GM21367 (cell line): ENCODE measurements around the gene CENPH.
"Not testable (repeated sequence)": the region's sequence is repeated elsewhere in the genome, so short reads cannot be mapped to it uniquely, and the experiment has no call there.

Experiments used
- ATAC-seq: cut with Tn5 transposase; IDR thresholded peaks from one replicate; pipeline ENCODE4 v1.9.1; 2021; ENCODE audit not compliant: unreplicated experiment

The CENPH gene

DNA sequence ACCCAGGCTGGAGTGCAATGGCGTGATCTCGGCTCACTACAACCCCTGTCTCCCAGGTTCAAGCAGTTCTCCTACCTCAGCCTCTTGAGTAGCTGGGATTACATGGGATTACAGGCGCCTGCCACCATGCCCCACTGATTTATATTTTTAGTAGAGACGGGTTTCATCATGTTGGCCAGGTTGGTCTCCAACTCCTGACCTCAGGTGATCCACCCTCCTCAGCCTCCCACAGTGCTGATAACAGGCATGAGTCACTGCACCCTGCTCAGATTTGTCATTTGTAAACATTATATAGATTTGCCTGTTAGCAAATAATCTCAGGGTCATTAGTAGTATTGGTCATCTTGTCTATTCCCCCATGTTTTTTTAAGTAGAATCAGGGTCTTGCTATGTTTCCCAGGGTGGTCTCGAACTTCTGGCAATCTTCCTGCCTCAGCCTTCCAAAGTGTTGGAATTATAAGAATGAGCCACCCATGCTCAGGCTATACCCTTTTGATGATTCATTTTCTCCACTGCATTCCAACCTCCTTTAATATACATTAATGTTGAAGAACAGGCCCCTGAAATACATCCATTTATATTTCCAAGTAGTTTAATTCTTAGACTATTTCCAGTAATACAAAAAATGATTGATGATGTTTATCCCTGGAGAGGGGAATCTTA is 17.3 kb downstream of the CENPH start:
- ATAC-seq, result no peak

DNA sequence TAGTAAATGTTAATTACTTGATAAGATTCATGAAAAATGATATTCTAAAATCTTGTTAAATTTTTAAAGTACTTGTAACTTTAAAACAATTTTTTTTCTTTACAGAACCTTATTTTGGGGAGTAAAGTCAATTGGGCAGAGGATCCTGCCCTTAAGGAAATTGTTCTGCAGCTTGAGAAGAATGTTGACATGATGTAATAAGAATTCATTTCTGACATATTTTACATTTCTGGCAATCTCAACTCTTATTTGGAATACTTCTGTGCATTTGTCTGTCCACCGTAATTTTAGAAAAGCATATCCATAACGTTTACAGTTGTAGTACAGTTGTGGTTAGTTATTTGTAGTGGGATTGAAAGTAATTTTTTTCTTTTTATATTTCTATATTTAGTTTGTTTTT is 20.2 kb downstream of the CENPH start:
- no peak for ATAC-seq

DNA sequence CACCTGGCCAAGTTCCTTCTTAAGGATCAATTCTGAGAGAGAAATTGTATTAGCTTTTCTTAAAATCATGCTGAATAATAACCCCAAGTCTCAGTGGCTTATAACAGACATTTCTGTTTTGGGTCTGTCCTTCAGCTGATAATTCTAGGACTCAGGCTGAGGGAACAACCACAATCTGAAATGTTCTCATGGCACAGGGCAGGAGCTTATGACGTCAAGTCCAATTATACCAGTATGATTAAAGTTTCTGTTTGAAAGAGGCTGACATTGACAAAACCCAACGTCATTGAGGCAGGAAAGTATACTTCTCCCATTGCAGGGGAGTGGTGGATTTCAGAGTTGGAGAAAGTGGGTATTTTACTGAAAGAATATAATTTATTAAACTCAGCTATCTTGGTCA is 21.8 kb downstream of the CENPH start:
- no peak for ATAC-seq

DNA sequence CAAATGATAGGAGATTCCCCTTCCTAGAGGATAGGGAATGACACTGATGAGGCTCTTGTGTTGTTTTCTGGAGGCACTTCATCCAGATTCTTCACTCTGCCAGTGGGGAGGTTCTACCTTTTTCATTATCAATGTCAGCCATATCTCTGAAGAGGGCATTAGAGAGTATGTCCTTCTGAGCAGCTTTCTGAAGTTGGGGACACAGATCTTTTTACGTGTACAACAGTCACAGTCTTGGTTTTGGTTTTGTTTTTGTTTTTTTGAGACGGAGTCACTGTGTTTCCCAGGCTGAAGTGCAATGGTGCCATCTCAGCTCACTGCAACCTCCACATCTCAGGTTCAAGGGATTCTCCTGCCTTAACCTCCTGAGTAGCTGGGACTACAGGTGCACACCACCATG is 22.6 kb downstream of the CENPH start:
- ATAC-seq, result no peak

DNA sequence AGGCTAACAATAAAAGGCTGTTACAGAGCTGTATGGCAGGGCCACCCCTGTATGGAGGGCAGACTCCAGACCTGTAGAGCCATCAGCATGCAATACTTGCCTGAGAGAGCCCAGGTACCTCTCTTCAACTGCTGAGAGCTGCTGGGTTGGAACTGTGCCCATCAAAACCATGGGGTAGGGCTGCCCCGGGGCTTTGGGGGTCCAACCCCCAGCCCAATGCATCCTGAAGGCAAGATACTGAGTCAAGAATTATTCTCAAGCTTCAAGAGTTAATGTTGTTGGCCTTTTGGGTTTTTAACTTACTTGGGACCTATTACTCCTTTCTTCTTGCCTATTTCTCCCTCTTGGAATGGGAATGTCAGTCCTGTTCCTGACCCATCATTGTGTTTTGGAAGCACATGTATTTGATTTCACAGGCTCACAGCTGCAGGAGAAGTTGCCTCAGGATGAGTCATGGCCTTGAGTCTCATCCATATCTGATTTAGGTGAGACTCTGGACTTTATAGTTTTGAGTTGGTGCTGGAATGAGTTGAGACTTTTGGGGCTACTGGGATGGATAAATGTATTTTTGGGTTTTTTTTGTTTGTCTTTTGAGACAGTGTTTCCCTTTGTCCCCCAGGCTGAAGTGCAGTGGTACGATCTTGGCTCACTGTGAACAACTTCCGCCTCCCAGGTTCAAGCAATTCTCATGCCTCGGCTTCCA is 24.3 kb downstream of the CENPH start:
- no peak for ATAC-seq

DNA sequence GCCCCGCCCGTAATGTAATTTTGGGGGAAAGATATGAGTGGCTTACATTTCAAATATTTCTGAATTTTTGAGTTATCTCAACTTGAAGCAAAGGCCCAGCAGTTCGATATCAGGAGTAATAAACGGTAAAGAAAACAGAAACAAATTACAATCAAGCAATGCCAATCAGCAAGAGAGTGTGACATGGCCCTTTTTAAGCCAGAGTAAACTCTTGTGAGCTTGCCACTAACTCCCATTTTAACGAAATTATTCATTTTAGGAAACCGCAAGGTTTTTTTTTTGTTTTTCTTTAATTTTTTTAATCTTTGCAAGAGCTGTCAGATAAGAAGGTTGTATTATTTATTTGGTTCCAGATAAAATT is 27.7 kb downstream of the CENPH start:
- no peak for ATAC-seq

DNA sequence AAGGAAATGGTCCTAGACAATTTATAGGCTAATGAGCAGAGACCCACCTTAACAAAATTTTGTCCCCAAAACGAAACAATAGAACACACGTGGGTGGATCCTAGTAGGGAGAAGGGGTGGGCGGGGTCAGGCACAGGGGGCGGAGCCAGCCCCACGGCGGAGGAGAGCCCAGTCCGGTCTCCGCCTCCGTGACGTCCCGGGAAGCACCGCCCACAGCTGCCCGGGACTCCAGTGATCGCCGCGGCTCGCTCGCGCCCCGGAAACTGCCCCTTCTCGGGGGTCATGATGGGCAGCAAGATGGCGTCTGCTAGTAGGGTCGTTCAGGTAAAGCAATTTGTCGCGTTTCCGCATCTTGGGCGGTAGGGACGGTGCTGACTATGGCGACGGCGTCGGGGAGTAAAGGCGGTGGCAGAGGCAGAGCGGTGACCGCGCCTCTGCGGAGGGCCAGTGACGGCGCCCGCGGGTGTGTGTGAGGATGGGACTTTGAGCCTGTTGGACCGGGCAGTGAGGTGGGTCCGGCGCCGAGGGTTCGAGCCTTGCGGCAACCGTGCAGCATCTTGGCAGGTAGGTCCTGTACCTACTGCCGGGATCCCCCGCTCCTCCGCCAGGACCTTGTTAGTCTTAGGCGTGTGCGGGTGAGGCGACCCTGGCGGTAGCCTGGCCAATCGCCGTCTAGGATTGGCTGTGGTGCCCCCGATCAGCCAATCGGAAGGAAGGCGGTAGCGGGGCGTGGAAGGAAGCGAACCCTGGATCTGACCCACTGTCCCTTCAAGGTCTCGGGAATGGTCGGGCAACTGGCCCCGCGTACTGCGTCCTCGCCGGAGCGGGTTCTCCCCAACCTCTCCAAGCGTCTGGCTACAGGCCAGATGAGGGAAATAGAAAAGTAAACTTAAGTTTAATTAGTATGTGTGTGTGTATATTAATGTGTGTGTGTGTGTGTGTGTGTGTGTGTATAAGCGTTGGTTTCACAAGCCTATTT is 28.5 kb downstream of the CENPH start:
- ATAC-seq, result peak; percentile 90

DNA sequence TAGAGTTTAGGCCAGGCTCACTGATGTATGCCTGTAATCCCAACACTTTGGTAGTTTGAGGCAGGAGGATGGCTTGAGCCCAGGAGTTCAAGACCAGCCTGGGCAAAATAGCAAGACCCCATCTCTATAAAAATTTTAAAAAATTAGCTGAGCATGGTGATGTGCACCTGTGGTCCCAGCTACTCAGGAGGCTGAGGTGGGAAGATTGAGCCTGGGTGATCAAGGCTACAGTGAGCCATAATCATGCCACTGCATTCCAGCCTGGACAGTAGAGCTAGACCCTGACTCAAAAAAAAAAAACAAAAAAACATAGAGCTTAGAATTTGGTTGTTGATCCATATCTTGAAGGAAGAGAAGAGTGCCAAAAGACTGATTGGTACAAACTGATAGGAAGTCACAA is 30.6 kb downstream of the CENPH start:
- ATAC-seq, result no peak

DNA sequence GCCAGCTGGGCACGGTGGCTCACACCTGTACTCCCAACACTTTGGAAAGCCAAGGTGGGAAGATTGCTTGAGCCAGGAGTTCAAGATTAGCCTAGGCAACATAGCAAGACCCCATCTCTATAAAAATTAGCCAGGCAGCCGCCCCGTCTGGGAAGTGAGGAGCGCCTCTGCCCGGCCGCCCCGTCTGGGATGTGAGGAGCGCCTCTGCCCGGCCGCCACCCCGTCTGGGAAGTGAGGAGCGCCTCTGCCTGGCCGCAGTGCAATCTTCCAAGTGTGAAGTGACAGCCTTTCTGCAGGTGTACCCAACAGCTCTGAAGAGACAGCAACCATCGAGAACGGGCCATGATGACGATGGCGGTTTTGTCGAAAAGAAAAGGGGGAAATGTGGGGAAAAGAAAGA is 31.0 kb downstream of the CENPH start:
- ATAC-seq, result not testable (repeated sequence)

DNA sequence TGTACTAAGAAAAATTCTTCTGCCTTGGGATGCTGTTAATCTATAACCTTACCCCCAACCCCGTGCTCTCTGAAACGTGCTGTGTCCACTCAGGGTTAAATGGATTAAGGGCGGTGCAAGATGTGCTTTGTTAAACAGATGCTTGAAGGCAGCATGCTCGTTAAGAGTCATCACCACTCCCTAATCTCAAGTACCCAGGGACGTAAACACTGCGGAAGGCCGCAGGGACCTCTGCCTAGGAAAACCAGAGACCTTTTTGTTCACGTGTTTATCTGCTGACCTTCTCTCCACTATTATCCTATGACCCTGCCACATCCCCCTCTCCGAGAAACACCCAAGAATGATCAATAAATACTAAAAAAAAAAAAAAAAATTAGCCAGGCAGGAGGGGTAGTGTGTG is 31.4 kb downstream of the CENPH start:
- not testable (repeated sequence) for ATAC-seq

DNA sequence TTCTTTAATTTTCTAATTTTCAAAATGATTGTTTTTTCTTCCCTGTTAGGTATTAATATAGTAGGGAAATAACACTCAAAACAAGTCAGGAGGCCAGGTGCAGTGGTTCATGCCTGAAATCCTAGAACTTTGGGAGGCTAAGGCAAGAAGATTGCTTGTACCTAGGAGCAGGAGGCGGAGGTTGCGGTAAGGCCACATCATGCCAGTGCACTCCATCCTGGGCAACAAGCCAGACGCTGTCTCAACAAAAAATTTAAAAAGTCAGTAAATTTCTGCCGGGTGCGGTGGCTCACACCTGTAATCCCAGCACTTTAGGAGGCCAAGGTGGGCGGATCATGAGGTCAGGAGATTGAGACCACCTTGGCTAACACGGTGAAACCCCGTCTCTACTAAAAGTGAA is 35.1 kb downstream of the CENPH start:
- no peak for ATAC-seq

DNA sequence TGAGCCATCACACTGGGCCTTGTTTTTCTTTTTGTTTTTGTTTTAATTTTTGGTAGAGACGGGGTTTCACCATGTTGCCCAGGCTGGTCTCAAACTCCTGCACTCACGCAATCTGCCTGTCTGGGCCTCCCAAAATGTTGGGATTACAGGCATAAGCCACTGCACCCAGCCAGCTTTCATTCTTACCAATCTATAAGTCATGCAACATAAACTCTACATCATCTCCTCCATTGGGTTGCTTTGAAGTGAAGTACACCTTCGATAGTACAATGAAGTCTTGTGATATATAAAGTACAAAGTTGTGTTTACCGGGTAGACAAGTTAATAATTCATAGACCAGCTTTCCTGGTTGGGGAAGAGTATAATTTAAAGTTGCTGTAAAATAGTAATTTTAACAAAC is 36.5 kb downstream of the CENPH start:
- no peak for ATAC-seq

DNA sequence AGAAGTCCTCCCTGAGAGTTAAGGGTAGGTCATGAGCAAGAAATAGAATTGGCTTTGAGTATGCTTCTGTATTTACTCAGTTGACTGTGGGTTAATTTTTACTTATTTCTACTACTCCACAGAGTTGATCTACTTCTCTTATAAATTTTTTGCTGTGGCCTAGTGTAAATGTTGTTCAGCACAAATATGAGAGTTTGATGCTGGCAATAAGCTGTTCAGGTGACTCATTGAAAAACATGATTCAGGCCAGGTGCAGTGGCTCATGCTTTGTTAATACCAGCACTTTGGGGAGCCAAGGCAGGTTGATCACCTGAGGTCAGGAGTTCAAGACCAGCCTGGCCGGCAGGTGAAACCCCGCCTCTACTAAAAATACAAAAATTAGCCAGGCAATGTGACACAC is 40.8 kb downstream of the CENPH start:
- ATAC-seq, result no peak

DNA sequence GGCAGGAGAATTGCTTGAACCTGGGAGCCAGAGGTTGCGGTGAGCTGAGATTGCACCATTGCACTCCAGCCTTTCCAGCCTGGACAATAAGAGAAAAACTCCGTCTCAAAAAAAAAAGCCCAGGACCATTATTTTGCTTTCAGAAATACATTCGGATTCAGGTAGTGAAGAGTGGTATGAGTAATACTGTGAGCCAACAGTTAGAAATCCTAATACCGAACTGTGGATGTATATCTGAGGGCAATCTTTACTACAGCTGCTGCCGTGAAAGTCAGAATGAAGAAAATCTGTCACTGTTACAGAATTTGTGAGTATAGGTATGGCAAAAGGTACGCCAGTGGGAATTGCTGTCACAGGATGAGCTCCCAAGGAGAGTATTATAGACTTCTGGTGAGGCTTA is 41.9 kb downstream of the CENPH start:
- no peak for ATAC-seq

DNA sequence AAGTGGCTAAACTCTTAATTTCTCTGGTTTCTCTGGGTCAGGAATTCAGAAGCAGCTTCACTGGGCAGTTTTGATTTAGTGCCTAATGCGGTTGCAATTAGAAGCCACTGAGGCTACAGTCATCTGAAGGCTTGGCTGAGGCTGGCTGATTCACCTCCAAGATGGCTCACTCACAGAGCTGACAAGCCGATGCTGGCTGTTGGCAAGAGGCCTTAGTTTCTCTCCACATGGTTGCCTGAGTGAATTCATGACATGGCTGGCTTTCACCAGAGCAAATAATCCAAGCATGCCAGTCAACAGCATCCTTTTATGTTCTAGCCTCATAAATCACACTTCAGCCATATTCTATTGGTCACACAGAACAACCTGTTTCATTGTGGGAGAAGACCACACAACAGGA is 42.5 kb downstream of the CENPH start:
- no peak for ATAC-seq

DNA sequence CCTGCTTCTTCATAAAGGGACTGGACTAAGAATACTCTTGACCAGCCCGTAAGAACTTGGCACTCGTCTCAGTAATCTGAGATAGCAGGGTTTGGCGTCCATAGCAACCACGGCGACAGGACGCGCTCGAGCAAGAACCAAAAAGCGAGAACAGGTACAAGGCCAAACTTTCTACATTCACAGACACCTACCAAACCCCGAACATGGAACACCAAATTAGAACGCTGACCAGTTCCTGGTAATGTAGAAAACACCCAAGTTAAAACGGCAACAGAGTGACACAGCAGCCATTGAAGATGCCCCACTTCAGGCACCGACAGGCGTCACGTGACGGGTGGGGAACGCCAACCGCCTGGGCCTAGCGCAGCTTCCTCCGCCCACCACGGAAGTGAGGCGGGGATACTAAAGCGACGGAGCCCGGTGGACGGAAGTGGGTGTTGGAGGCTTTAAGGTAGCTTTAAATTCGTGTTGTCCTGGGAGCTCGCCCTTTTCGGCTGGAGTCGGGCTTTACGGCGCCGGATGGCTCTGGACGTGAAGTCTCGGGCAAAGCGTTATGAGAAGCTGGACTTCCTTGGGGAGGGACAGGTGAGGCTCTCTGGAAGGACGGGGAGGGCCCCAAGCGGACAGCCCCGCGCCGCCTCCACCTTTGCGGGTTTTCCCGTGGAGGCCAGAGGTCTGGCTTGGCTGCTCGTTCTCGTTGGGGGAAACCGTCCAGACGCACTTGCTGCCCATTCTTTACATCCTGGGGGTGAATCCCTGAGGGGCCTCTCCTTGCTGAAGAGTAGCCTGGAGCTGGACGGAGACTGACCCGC is 45.3 kb downstream of the CENPH start, which contains the start of gene CDK7:
TSS of gene CDK7 (plus strand) at position 430 of the 812 bp plus-strand sequence. CDS start at position 520, 90 bp downstream.
- peak; percentile 97 for ATAC-seq

DNA sequence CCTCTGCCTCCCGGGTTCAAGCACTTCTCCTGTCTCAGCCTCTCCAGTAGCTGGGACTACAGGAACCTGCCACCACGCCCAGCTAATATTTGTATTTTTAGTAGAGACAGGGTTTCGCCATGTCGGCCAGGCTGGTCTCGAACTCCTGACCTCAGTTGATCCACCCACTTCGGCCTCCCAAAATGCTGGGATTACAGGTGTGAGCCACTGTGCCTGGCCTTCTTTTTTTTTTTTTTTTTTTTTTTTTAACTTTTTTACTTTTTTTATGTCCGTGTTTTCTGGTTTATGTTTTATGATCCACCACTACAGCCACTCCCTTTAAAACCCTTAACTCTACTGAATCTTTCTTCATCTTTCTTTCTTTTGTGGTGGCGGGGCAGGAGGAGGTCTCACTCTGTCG is 47.4 kb downstream of the CENPH start:
- not testable (repeated sequence) for ATAC-seq

DNA sequence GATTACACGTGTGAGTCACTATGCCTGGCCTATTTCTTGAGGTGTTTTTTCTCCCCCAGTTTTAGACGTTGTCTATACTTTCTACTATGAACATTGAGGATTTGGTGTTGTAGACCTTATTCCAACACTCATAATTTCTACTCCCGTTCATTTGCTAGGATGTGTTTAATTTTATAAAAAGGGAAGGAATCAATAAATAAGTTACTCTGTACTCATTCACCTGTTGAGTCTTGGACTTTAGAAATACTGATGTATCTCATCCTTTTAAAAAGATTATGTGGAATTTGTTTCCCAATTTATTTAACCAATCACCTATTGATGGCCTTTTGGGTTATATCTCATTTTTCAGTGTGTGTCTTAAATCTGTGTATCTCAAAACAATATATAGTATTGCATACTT is 48.5 kb downstream of the CENPH start:
- no peak for ATAC-seq

DNA sequence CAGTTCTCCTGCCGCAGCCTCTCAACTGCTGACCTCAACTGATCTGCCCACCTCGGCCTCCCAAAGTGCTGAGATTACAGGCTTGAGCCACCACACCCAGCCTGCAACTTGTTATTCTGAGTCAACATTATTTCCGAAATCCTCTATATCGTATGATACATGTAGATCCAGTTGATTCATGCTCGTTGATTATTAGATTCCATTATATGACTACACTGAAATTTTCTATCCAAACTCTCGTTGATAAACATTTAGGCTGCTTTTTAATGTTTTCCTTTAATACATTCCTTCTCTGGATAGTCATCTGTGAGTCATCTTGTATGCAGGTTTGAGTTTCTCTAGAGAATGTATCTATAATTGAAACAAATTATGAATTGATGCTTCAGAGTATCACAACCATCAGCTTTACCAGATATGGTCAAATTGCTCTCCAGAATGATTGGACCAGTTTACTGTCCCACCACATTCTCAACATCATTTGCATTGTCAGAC is 49.4 kb downstream of the CENPH start:
- ATAC-seq, result no peak

DNA sequence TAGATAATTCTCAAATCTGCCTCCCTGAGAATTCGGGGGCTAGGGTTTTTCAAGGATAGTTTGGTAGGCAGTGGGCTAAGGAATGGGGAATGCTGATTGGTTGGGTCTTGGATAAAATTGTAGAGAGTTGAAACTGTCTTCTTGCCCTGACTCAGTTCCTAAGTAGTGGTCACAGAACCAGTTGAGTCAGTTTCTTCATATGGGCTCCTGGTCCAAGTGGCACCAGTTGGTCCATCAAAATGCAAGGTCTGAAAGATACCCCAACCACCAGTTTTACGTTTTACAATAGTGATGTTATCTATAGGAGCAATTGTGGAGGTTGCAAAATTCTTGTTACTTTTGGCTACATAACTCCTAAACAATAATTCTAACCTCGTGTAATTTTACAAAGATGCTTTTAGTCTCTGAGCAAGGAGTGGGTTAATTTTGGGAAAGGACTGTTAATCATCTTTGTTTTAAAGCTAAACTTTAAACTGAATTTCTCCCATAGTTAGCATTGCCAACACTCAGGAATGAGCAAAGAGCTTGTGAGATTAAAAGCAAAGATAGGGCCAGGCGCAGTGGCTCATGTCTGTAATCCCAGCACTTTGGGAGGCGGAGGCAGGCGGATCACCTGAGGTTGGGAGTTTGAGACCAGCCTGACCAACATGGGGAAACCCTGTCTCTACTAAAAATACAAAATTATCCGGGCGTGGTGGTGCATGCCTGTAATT is 53.0 kb downstream of the CENPH start:
- ATAC-seq, result no peak
